Measurements from ENCODE around the gene FGD6.

The FGD6 gene

GRCh38 chr12:95228617-95229016, 11.3 kb upstream of the FGD6 start:
- no peaks in the 10 kb centered on the region for H3K9me3 ChIP-seq
- H3K27me3 ChIP-seq, result no peaks in the 10 kb centered on the region
- TF ChIP-seq CTCF (IDR thresholded peaks at IDR 0.05; ENCODE audit: low read depth, low read length), result no peak
- H3K36me3 ChIP-seq, result peaks cover 19% of the 10 kb centered on the region
- H3K4me1 ChIP-seq, result peaks cover 12% of the 10 kb centered on the region
- no peak for DNase-seq
- H3K4me3 ChIP-seq (ENCODE audit: low read depth, low read length), result no peak overlapping the region

- peaks cover 16% of the 10 kb centered on the region for H3K36me3 ChIP-seq
- peaks cover 12% of the 10 kb centered on the region for H3K4me1 ChIP-seq
- H3K27me3 ChIP-seq, result no peaks in the 10 kb centered on the region
- TF ChIP-seq CTCF (IDR thresholded peaks at IDR 0.05; ENCODE audit: low read depth, low read length), result no peak
- no peak overlapping the region for H3K4me3 ChIP-seq (ENCODE audit: low read depth, low read length)
- no peaks in the 10 kb centered on the region for H3K9me3 ChIP-seq
- no peak for DNase-seq
Measured at GRCh38 chr12:95227818-95228356, 10.6 kb upstream of the FGD6 start.

DNA sequence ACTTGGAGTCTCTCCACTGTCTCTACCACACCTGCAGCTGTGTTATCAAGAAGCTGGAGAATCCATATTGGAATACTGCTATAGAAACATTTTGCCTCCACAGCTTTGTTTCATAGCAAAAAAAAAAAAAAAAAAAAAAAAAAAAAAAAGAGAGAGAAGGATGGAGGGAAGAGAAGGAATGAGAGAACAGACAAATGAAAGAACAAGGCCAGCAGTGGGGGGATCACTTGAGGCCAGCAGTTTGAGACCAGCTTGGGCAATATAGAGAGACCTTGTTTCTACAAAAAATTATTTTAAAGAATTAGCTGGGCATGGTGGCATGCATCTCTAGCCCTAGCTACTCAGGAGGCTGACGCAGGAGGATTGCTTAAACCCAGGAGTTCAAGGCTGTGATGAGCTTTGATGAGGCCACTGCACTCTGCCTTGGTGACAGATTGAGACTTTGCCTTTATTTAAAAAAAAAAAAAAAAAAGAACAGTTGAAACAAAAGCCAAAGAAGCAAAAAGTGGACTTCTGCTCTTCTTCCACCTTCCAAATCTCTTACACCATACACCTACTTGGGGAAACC, 8.5 kb upstream of the FGD6 start:
- Histone ChIP-seq H3K27me3 (no peaks in the 10 kb centered on the region), H3K4me1 (peaks cover 7% of the 10 kb centered on the region), H3K9me3 (no peaks in the 10 kb centered on the region), H3K36me3 (peaks cover 16% of the 10 kb centered on the region), H3K4me3 (ENCODE audit: low read depth, low read length) (no peak overlapping the region)
- no peak for TF ChIP-seq CTCF (IDR thresholded peaks at IDR 0.05; ENCODE audit: low read depth, low read length)
- no peak for DNase-seq

GRCh38 chr12:95224202-95225170, 7.2 kb upstream of the FGD6 start:
- DNase-seq, result no peak
- H3K9me3 ChIP-seq, result no peaks in the 10 kb centered on the region
- H3K36me3 ChIP-seq, result peaks cover 16% of the 10 kb centered on the region
- H3K27me3 ChIP-seq, result no peaks in the 10 kb centered on the region
- H3K4me3 ChIP-seq (ENCODE audit: low read depth, low read length), result no peak overlapping the region
- peaks cover 4% of the 10 kb centered on the region; the same call in 1 of the 2 replicates for H3K4me1 ChIP-seq
- TF ChIP-seq CTCF (IDR thresholded peaks at IDR 0.05; ENCODE audit: low read depth, low read length), result no peak

- H3K9me3 ChIP-seq, result no peaks in the 10 kb centered on the region
- no peak for DNase-seq
- no peak overlapping the region for H3K4me3 ChIP-seq (ENCODE audit: low read depth, low read length)
- H3K27me3 ChIP-seq, result no peaks in the 10 kb centered on the region
- TF ChIP-seq CTCF (IDR thresholded peaks at IDR 0.05; ENCODE audit: low read depth, low read length), result no peak
- peaks cover 16% of the 10 kb centered on the region for H3K36me3 ChIP-seq
- peaks cover 4% of the 10 kb centered on the region; the same call in 1 of the 2 replicates for H3K4me1 ChIP-seq
Measured at GRCh38 chr12:95220726-95221125, 3.5 kb upstream of the FGD6 start.

Data from BE2C (cell line).